HG03159 (cell line): ENCODE results near the gene ICE1.

Experiments used
- ATAC-seq: cut with Tn5 transposase; IDR thresholded peaks from one replicate; pipeline ENCODE4 v1.9.1; 2021; ENCODE audit warnings: mild to moderate bottlenecking, moderate library complexity; ENCODE audit not compliant: unreplicated experiment

ICE1 gene

GRCh38 chr5:5532306-5533076, 110.0 kb downstream of the ICE1 start:
- no peak for ATAC-seq

GRCh38 chr5:5533927-5534326, 111.5 kb downstream of the ICE1 start:
- ATAC-seq, result no peak

- no peak for ATAC-seq
These were observed 111.9 kb downstream of the ICE1 start for GRCh38 chr5:5534333-5534732.

- ATAC-seq, result no peak
These were observed 114.4 kb downstream of the ICE1 start for GRCh38 chr5:5536871-5537270.

- no peak for ATAC-seq
These were observed 114.9 kb downstream of the ICE1 start for GRCh38 chr5:5537426-5537825.

GRCh38 chr5:5539590-5539989, 117.1 kb downstream of the ICE1 start:
- ATAC-seq, result no peak
